Stimulated activated CD8-positive, alpha-beta memory T cell treated with anti-CD3 and anti-CD28 coated beads, Interleukin-12 subunit alpha, Interleukin-12 subunit beta, amount 100 ng/mL, for 4 hours (primary cell): ENCODE measurements around the gene LCLAT1.
"Not testable (repeated sequence)": the region's sequence is repeated elsewhere in the genome, so short reads cannot be mapped to it uniquely, and the experiment has no call there.

ENCODE experiments used
- DNase-seq: peaks from one replicate; pipeline ENCODE4 v3.0.0-alpha.2; 2020; ENCODE audit warnings: low read depth

The LCLAT1 gene

DNA sequence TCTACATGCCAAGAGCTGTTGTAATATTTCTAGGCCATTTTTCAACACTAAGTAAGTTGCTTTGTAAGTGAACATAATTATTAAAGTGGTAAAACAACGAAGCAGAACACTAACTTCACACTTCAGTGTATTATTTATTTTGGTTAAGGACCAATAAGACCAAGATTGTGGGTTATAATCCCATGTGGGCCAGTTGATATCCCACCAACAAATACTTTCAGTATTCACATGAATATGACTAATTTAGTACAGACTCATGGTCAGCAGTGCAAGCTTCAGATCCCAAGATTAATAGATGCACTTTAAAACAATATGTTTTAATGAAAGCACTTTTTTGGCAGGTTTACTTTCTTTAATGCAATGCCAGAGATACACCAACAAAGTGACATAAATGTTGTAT, 154.3 kb downstream of the LCLAT1 start:
- no peak for DNase-seq

DNA sequence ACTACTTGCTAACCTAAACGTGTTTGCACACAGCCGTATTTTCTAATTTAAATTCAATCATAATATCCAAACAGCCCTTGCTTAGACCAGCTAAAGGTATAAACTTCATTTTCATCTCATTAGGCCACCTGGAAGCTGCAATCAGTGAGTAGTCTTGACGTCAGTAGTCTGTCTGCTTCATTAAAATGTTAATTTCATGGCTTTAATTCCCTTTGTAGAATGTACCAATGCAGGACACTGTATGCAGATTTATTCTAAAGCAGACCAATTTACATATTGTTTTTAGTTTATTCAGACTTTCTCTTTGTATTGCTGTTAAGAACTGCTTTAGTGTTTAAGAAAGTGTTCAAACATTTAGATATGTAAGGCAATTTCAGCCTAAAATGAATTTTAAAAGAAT, 158.2 kb downstream of the LCLAT1 start:
- no peak for DNase-seq

DNA sequence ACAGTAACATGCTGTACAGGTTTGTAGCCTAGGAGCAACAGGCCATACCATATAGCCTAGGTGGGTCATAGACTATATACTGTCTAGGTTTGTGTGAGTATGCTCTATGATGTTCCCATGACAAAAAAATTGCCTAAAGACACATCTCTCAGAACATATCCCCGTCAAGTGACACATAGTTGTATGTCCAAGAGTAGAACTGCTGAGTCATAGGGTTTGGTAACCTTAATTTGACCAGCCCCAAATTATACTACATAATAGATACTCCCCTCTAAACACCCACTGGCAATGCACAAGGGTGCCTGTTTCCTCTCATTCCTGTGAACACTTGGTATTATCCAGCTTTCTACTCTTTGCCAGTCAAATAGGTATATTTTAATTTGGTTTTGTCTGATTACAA, 161.6 kb downstream of the LCLAT1 start:
- no peak for DNase-seq

GRCh38 chr2:30611583-30611982, 164.5 kb downstream of the LCLAT1 start:
- DNase-seq, result no peak

GRCh38 chr2:30612371-30612770, 165.3 kb downstream of the LCLAT1 start:
- DNase-seq, result no peak

GRCh38 chr2:30613001-30613400, 166.0 kb downstream of the LCLAT1 start:
- DNase-seq, result no peak

DNA sequence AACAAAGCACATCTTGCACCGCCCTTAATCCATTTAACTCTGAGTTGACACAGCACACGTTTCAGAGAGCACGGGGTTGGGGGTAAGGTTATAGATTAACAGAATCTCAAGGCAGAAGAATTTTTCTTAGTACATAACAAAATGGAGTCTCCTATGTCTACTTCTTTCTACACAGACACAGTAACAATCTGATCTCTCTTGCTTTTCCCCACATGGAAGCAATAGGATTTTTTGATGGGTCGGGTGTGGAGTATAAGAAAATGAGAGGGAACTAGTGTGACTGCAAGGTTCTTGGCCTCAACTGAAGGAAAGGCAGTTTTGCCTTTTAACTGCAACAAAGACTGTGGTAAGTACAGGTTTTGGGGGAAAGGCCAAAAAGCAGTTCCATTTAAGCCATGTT, 167.2 kb downstream of the LCLAT1 start:
- DNase-seq, result not testable (repeated sequence)

DNA sequence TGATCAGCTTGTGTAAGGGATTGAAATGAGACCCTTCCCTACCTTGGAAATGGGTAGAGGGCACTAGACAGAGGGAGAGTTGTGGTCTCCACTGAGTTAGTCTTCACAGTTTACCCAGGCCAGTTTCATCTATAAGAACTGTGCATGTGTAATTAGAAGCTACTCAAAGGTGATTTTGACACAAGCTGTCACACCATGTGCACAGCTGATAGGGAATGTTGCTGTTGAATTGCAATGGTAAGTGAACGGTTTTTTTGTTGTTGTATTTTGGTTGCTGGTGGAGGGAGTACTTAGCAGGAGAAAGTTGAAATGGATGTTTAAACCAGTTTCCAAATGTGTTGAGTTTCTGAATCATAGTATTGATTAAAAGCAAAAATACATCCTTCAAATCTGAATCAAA, 168.9 kb downstream of the LCLAT1 start:
- no peak for DNase-seq

- DNase-seq, result no peak
Measured at GRCh38 chr2:30620102-30620501, 173.1 kb downstream of the LCLAT1 start.

- no peak for DNase-seq
Measured at GRCh38 chr2:30621836-30622235, 174.8 kb downstream of the LCLAT1 start.

DNA sequence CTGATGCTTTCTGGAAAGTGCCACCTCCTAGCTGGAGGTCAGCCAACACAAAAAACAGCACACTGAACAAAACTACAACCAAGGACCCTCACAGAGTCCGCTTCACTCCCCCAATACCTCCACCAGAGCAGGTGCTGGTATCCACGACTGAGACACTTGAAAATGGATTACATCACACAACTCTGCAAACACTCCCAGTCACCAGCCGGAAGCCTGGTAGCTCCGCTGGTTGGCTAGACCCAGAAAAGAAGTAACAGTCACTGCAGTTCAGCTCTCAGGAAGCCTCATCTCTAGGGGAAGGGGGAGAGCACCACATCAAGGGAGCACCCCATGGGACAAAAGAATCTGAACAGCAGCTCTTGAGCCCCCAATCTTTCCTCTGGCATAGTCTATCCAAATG, 175.4 kb downstream of the LCLAT1 start:
- DNase-seq, result no peak

GRCh38 chr2:30625276-30625675, 178.2 kb downstream of the LCLAT1 start:
- no peak for DNase-seq

DNA sequence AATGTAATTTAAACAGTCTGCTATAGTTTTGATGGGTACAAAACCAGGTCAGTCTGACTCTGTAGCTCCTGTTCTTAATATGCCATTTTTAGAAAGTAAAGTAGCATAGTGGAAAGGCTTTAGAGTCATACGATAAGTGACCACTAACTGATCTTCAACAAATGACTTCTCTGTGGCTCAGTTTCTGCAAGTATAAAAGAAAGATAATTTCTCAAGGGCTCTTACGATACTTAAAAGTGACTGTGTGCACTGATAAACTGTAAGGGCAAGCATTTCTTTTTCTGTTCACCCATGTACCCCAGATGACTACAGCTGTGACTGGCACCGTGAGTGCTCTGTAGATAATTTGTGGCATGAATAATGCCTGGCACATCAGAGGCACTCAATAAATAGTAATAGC, 178.7 kb downstream of the LCLAT1 start:
- no peak for DNase-seq

- no peak for DNase-seq
Measured at GRCh38 chr2:30626397-30626796, 179.4 kb downstream of the LCLAT1 start.

DNA sequence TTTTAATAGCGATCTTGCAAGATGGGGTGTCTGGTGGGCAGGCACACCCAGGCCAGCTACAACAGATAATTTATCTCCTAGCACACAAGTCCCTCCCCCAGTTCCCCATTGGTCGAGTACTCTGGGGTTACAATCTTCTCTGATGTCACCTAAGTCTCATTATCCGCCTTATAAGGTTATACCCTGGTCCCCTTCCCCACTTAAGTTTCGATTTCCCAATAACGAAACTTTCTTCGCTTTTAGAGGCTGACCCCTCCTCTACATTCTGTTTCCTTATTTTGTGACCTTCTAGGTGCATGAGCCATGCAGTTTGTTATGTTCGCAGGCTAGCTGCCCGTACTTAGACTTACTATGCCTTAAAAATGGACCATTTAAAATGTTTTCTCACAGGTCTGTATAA, 180.1 kb downstream of the LCLAT1 start:
- no peak for DNase-seq

DNA sequence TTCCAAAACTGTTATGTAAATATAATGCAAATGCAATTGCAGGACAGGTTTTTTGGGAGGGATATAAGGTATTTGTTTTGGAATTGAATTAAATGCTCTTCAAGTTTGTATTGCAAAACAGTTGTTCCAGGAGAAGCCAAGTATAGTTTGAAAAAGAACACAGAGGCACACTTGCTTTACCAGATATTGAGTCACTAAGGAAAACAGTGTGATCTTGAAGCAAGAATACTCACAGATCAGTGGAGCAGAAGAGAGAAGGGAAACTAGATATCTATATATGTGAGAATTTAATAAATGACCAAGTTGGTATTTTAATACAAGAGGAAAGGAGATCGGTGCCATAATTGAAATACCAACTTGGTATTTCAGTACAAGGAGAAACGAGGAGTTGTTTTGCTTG, 181.3 kb downstream of the LCLAT1 start:
- no peak for DNase-seq

GRCh38 chr2:30629866-30630265, 182.8 kb downstream of the LCLAT1 start:
- no peak for DNase-seq

GRCh38 chr2:30631051-30631671, 184.1 kb downstream of the LCLAT1 start:
- no peak for DNase-seq

GRCh38 chr2:30633039-30633438, 186.0 kb downstream of the LCLAT1 start:
- no peak for DNase-seq

GRCh38 chr2:30636311-30636710, 189.3 kb downstream of the LCLAT1 start:
- DNase-seq, result no peak

GRCh38 chr2:30639836-30640235, 192.8 kb downstream of the LCLAT1 start:
- DNase-seq, result no peak

- no peak for DNase-seq
Measured at GRCh38 chr2:30641765-30642345, 194.8 kb downstream of the LCLAT1 start.

DNA sequence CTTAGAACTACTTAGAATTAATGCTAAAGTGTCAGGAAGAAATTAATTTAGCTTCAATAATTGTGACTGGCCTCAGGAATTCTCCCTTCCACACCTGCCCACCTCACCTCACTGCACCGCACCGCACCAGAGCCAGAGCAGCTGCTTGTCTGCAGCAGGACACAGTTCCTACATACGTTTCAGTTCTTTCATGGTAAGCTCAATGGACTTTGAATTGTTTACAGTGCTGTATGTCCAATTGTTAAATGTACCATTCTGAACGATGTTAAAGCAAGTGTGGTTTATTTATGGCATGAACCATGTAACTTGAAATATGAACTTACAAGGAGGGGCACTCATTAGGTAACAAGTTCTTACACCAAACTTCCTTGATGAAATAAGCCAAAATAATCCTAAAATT, 196.0 kb downstream of the LCLAT1 start:
- not testable (repeated sequence) for DNase-seq

DNA sequence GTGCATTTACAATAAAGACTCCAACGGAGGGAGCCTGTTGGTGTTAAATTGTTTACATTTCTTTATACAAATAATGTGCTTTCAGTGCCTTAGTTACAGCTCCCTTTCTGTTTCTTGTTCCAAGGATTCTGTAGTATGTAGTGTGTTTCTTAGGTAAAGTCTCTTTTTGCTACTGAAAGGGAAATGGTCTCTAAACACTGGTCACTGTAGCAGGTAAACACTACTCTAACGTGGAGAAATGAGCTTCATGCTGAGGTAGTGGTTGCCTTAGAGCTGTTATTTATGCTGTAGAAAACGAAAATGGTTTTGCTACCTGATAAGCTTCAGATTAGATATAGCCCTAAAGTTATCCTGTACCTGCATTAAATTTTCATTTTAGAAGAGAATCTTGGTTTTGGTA, 196.6 kb downstream of the LCLAT1 start:
- DNase-seq, result no peak
